ENCODE measurements around the gene GCGR. TPM values are rescaled to one million over a fixed set of nuclear protein-coding genes. Genes with fewer than 3 reads are reported as not detected.

The GCGR gene
- total and polyA plus RNA-seq, 2 of the 13 experiments (the other 11 are each of a cell fraction or from before 2014, with no cell fraction given): 0.04 to 0.13 TPM

DNA sequence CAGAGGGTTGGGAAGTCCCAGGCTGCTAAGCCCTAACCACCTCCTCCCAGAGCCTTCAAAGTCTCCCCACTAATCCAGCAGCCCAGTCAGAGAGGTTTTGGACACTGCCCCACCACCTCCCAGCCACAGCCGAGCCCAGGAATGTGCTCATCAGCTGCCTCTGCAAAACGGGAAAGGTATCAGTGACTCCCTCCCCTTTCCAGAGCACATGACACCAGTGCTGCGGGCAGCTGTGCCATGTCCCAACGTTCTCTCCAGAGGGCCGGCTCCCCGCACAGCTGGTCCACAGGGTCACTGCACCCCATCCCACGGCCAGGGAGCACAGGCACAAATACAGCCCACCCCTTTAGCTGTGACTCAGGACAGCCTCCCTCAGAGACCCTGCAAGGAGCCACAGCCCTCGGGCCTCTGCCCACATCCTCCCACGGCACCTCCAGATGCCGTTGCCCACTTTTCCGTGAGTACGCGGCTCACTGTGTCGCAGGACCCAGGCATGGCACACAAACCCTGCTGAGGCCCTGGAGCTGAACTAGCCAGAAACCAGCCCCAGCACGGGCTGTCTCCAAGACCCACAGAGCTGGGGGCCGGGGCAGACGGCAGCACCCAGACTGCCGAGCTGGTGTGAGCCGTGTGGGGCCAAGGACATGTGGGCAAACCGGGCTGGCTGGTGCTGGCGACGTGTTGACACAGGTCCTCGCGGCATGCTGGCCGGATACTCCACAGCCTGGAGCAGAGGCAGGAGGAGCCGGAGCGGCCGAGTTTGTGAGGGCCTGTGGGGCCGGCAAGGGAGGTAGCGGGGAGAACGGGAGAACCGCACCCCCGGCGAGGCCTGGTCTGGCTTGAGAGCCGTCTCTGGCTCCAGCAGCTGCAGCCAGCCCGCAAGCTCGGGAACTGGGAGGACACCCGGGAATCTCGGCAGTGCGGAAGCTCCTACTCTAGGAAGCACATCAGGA lies 37.2 kb downstream of the GCGR start (continued):
- TF ChIP-seq, protein P1, sequence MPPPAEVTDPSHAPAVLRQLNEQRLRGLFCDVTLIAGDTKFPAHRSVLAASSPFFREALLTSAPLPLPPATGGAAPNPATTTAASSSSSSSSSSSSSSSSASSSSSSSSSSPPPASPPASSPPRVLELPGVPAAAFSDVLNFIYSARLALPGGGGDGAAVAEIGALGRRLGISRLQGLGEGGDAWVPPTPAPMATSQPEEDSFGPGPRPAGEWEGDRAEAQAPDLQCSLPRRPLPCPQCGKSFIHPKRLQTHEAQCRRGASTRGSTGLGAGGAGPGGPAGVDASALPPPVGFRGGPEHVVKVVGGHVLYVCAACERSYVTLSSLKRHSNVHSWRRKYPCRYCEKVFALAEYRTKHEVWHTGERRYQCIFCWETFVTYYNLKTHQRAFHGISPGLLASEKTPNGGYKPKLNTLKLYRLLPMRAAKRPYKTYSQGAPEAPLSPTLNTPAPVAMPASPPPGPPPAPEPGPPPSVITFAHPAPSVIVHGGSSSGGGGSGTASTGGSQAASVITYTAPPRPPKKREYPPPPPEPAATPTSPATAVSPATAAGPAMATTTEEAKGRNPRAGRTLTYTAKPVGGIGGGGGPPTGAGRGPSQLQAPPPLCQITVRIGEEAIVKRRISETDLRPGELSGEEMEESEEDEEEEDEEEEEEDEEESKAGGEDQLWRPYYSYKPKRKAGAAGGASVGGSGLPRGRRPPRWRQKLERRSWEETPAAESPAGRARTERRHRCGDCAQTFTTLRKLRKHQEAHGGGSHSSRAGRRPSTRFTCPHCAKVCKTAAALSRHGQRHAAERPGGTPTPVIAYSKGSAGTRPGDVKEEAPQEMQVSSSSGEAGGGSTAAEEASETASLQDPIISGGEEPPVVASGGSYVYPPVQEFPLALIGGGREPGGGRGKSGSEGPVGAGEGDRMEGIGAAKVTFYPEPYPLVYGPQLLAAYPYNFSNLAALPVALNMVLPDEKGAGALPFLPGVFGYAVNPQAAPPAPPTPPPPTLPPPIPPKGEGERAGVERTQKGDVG (CRISPR knock-in tag; IDR thresholded peaks at IDR 0.05; ENCODE audit: borderline replicate concordance): peak; percentile 78
- no peak for TF ChIP-seq EP300 (IDR thresholded peaks at IDR 0.05; ENCODE audit: low read depth in 2 of 2, low read length in 2 of 2)
- no peak for TF ChIP-seq EP300 (CRISPR knock-in tag; IDR thresholded peaks at IDR 0.05; ENCODE audit: borderline replicate concordance)
- TF ChIP-seq, protein P2, sequence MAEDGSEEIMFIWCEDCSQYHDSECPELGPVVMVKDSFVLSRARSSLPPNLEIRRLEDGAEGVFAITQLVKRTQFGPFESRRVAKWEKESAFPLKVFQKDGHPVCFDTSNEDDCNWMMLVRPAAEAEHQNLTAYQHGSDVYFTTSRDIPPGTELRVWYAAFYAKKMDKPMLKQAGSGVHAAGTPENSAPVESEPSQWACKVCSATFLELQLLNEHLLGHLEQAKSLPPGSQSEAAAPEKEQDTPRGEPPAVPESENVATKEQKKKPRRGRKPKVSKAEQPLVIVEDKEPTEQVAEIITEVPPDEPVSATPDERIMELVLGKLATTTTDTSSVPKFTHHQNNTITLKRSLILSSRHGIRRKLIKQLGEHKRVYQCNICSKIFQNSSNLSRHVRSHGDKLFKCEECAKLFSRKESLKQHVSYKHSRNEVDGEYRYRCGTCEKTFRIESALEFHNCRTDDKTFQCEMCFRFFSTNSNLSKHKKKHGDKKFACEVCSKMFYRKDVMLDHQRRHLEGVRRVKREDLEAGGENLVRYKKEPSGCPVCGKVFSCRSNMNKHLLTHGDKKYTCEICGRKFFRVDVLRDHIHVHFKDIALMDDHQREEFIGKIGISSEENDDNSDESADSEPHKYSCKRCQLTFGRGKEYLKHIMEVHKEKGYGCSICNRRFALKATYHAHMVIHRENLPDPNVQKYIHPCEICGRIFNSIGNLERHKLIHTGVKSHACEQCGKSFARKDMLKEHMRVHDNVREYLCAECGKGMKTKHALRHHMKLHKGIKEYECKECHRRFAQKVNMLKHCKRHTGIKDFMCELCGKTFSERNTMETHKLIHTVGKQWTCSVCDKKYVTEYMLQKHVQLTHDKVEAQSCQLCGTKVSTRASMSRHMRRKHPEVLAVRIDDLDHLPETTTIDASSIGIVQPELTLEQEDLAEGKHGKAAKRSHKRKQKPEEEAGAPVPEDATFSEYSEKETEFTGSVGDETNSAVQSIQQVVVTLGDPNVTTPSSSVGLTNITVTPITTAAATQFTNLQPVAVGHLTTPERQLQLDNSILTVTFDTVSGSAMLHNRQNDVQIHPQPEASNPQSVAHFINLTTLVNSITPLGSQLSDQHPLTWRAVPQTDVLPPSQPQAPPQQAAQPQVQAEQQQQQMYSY (CRISPR knock-in tag; IDR thresholded peaks at IDR 0.05): peak; percentile 76; the same call in 1 of the 2 replicates
- TF ChIP-seq, protein P3, sequence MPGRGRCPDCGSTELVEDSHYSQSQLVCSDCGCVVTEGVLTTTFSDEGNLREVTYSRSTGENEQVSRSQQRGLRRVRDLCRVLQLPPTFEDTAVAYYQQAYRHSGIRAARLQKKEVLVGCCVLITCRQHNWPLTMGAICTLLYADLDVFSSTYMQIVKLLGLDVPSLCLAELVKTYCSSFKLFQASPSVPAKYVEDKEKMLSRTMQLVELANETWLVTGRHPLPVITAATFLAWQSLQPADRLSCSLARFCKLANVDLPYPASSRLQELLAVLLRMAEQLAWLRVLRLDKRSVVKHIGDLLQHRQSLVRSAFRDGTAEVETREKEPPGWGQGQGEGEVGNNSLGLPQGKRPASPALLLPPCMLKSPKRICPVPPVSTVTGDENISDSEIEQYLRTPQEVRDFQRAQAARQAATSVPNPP (CRISPR knock-in tag; IDR thresholded peaks at IDR 0.05): no peak
- no peak for TF ChIP-seq SOX6 (IDR thresholded peaks at IDR 0.05)
- no peak for TF ChIP-seq SOX6 (CRISPR knock-in tag; IDR thresholded peaks at IDR 0.05)
- no peak for TF ChIP-seq ZC3H4 (CRISPR knock-in tag; IDR thresholded peaks at IDR 0.05; ENCODE audit: borderline replicate concordance)
- no peak for TF ChIP-seq ZSCAN12 (CRISPR knock-in tag; IDR thresholded peaks at IDR 0.05)
- TF ChIP-seq, protein P4, sequence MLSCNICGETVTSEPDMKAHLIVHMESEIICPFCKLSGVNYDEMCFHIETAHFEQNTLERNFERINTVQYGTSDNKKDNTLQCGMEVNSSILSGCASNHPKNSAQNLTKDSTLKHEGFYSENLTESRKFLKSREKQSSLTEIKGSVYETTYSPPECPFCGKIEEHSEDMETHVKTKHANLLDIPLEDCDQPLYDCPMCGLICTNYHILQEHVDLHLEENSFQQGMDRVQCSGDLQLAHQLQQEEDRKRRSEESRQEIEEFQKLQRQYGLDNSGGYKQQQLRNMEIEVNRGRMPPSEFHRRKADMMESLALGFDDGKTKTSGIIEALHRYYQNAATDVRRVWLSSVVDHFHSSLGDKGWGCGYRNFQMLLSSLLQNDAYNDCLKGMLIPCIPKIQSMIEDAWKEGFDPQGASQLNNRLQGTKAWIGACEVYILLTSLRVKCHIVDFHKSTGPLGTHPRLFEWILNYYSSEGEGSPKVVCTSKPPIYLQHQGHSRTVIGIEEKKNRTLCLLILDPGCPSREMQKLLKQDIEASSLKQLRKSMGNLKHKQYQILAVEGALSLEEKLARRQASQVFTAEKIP (CRISPR knock-in tag; IDR thresholded peaks at IDR 0.05; ENCODE audit: borderline replicate concordance): no peak
- TF ChIP-seq, protein P5, sequence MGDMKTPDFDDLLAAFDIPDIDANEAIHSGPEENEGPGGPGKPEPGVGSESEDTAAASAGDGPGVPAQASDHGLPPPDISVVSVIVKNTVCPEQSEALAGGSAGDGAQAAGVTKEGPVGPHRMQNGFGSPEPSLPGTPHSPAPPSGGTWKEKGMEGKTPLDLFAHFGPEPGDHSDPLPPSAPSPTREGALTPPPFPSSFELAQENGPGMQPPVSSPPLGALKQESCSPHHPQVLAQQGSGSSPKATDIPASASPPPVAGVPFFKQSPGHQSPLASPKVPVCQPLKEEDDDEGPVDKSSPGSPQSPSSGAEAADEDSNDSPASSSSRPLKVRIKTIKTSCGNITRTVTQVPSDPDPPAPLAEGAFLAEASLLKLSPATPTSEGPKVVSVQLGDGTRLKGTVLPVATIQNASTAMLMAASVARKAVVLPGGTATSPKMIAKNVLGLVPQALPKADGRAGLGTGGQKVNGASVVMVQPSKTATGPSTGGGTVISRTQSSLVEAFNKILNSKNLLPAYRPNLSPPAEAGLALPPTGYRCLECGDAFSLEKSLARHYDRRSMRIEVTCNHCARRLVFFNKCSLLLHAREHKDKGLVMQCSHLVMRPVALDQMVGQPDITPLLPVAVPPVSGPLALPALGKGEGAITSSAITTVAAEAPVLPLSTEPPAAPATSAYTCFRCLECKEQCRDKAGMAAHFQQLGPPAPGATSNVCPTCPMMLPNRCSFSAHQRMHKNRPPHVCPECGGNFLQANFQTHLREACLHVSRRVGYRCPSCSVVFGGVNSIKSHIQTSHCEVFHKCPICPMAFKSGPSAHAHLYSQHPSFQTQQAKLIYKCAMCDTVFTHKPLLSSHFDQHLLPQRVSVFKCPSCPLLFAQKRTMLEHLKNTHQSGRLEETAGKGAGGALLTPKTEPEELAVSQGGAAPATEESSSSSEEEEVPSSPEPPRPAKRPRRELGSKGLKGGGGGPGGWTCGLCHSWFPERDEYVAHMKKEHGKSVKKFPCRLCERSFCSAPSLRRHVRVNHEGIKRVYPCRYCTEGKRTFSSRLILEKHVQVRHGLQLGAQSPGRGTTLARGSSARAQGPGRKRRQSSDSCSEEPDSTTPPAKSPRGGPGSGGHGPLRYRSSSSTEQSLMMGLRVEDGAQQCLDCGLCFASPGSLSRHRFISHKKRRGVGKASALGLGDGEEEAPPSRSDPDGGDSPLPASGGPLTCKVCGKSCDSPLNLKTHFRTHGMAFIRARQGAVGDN (CRISPR knock-in tag; IDR thresholded peaks at IDR 0.05): peak; percentile 79
- no peak for TF ChIP-seq TBL1XR1 (IDR thresholded peaks at IDR 0.05; ENCODE audit: borderline replicate concordance, low read length, partially characterized antibody)

Measured in HepG2 (cell line).